ENCODE measurements around the gene DAGLA. TPM values are rescaled to one million over a fixed set of nuclear protein-coding genes. Genes with fewer than 3 reads are reported as not detected.

Gene DAGLA
- total RNA-seq, 1 experiment from 2014 or later, result 10.9 TPM

DNA sequence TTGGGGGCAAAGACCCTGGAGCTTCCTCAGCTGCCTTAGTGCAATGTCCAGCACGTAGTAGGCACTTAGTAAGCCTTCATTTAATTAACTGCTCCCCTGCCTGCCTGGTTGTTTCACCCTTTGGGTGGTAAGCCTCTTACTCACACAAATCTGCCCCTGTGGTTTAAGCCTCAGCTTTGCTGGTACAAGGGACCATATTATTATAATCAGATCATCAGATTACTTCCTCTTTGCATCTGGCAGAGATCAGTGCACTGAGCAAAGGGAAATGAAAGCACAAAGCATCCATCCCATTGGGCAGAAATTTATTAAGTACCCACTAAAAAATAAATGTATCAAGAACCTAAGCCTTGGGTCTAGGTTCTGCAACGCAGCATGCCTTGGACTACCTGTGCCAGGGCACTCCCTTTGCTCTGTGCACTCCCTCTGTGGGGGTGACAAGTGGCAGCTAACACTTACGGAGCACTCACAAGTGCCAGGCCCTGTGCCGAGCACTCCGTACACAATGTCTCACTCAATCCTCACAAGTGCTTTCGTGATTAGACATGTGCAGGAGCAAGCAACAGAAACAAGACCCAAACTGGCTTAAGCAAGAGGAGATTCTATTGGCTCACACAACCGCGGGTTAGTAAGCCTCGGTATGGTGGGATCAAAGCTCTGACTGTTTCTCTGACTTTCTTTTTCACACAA lies 34.9 kb upstream of the DAGLA start:
- no TSS peak for BruUV-seq (replicated peaks)
- Histone ChIP-seq H3K36me3 (ENCODE audit: insufficient read depth, low read length, poor library complexity, severe bottlenecking) (no peaks in the 10 kb centered on the region), H3K4me1 (ENCODE audit: insufficient read depth, low read length, poor library complexity, severe bottlenecking) (no peaks in the 10 kb centered on the region), H3K4me3 (ENCODE audit: low read depth, low read length, poor library complexity, severe bottlenecking) (no peak overlapping the region), H3K9me3 (ENCODE audit: low read depth, low read length, poor library complexity, severe bottlenecking) (no peaks in the 10 kb centered on the region), H3K27me3 (replicated peaks; ENCODE audit: insufficient read depth, low read depth, low read length, poor library complexity) (no peaks in the 10 kb centered on the region), H3K27ac (ENCODE audit: low read depth, low read length, poor library complexity, severe bottlenecking) (no peak overlapping the region)
- DNase-seq (ENCODE audit: low spot score), result no peak
- ChIA-PET POLR2A (ENCODE audit: low non-redundant PET) (no interaction called here), CTCF (no interaction called here)
- intact Hi-C loops (cut with micrococcal nuclease; ENCODE audit: unreplicated experiment), result no loop called here
- no peak for TF ChIP-seq EZH2 (IDR thresholded peaks at IDR 0.05; ENCODE audit: borderline replicate concordance, low read depth, low read length, poor library complexity, severe bottlenecking)
- TF ChIP-seq, protein P1, sequence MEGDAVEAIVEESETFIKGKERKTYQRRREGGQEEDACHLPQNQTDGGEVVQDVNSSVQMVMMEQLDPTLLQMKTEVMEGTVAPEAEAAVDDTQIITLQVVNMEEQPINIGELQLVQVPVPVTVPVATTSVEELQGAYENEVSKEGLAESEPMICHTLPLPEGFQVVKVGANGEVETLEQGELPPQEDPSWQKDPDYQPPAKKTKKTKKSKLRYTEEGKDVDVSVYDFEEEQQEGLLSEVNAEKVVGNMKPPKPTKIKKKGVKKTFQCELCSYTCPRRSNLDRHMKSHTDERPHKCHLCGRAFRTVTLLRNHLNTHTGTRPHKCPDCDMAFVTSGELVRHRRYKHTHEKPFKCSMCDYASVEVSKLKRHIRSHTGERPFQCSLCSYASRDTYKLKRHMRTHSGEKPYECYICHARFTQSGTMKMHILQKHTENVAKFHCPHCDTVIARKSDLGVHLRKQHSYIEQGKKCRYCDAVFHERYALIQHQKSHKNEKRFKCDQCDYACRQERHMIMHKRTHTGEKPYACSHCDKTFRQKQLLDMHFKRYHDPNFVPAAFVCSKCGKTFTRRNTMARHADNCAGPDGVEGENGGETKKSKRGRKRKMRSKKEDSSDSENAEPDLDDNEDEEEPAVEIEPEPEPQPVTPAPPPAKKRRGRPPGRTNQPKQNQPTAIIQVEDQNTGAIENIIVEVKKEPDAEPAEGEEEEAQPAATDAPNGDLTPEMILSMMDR (conservative IDR thresholded peaks at IDR 0.05; ENCODE audit: low read depth, low read length), result no peak

DNA sequence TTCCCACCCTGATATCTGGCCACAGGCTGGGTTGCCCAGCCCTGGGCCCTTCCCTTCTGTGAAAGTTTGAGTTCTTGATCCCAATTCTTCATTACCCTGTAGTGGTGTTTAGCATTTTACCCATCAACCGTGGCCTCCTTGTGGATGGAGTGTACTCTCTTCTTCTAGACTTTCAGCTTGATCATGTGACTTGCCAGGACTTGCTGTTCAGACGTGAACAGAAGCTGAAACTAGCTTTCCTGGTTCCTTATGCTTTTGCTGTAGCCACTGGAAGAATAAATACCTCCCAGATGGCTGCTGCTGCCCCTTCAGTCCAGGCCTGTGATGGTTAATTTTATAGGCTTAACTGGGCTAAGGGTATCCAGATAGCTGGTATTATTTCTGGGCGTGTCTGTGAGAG lies 32.7 kb upstream of the DAGLA start:
- TF ChIP-seq, protein P1 (conservative IDR thresholded peaks at IDR 0.05; ENCODE audit: low read depth, low read length), result no peak
- no peak for TF ChIP-seq EZH2 (IDR thresholded peaks at IDR 0.05; ENCODE audit: borderline replicate concordance, low read depth, low read length, poor library complexity, severe bottlenecking)
- POLR2A ChIA-PET (ENCODE audit: low non-redundant PET), result interaction anchor here (0.7 kb wide), 1 partner anchor 69 kb away, joined by 3 read pairs; no protein-coding TSS in a partner anchor
- Histone ChIP-seq H3K4me3 (ENCODE audit: low read depth, low read length, poor library complexity, severe bottlenecking) (no peak overlapping the region), H3K27me3 (replicated peaks; ENCODE audit: insufficient read depth, low read depth, low read length, poor library complexity) (no peaks in the 10 kb centered on the region), H3K36me3 (ENCODE audit: insufficient read depth, low read length, poor library complexity, severe bottlenecking) (no peaks in the 10 kb centered on the region), H3K9me3 (ENCODE audit: low read depth, low read length, poor library complexity, severe bottlenecking) (no peaks in the 10 kb centered on the region), H3K4me1 (ENCODE audit: insufficient read depth, low read length, poor library complexity, severe bottlenecking) (no peaks in the 10 kb centered on the region), H3K27ac (ENCODE audit: low read depth, low read length, poor library complexity, severe bottlenecking) (no peak overlapping the region)
- CTCF ChIA-PET, result interaction anchor here (0.9 kb wide), 1 partner anchor 9 kb away, joined by 3 read pairs; no protein-coding TSS in a partner anchor
- no peak for DNase-seq (ENCODE audit: low spot score)
- BruUV-seq (replicated peaks), result no TSS peak
- intact Hi-C loops (cut with micrococcal nuclease; ENCODE audit: unreplicated experiment), result no loop called here

DNA sequence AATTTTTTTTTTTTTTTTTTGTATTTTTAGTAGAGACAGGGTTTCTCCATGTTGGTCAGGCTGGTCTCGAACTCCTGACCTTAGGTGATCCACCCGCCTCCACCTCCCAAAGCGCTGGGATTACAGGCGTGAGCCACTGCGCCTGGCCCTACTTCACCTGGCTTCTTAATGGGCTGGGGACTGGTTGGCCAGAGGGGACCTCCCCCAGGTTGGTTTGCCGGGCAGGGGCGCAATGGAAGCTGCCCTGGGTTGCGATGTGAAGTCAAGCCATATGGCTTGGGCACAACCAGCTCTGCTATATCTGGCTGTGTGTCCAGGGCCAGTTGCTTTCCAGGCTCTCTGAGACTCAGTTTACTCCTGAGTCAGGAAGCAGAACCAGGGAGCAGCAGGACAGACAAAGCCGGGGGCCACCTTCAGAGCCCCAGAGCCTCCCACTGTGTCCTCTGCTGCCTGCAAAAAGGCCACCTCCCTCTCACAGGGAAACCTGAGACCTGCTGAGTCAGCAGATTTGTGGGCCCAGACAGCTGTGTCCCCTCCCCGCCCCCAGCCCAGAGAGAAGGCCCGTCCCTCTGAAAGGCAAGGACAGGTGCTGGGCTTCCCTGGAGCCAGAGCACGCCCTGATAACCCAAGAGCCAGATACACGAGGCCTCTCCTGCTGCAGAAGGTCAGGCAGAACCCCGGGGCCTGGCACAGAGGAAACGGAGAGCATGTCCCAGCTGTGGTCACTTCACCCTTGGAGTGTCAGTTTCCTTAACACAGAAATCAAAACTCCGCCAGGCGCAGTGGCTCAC lies 29.2 kb upstream of the DAGLA start:
- Histone ChIP-seq H3K27ac (ENCODE audit: low read depth, low read length, poor library complexity, severe bottlenecking) (no peak overlapping the region), H3K36me3 (ENCODE audit: insufficient read depth, low read length, poor library complexity, severe bottlenecking) (no peaks in the 10 kb centered on the region), H3K27me3 (replicated peaks; ENCODE audit: insufficient read depth, low read depth, low read length, poor library complexity) (no peaks in the 10 kb centered on the region), H3K4me3 (ENCODE audit: low read depth, low read length, poor library complexity, severe bottlenecking) (no peak overlapping the region), H3K9me3 (ENCODE audit: low read depth, low read length, poor library complexity, severe bottlenecking) (no peaks in the 10 kb centered on the region), H3K4me1 (ENCODE audit: insufficient read depth, low read length, poor library complexity, severe bottlenecking) (no peaks in the 10 kb centered on the region)
- no peak for DNase-seq (ENCODE audit: low spot score)
- ChIA-PET CTCF (no interaction called here), POLR2A (ENCODE audit: low non-redundant PET) (no interaction called here)
- TF ChIP-seq EZH2 (IDR thresholded peaks at IDR 0.05; ENCODE audit: borderline replicate concordance, low read depth, low read length, poor library complexity, severe bottlenecking), result no peak
- TF ChIP-seq, protein P1 (conservative IDR thresholded peaks at IDR 0.05; ENCODE audit: low read depth, low read length), result no peak
- intact Hi-C loops (cut with micrococcal nuclease; ENCODE audit: unreplicated experiment), result no loop called here
- BruUV-seq (replicated peaks), result no TSS peak
